Fibroblast of villous mesenchyme (primary cell): Measurements from ENCODE around the gene CCDC177. TPM values are rescaled to one million over a fixed set of nuclear protein-coding genes. Genes with fewer than 3 reads are reported as not detected.
A peak's percentile ranks its signal among the peaks of the same experiment; 100 is the strongest.

ENCODE experiments used
- DNase-seq: peaks from one replicate; pipeline ENCODE4 v3.0.0-alpha.2; 2010; ENCODE audit warnings: low read depth
- H3K4me3 ChIP-seq: 2 replicates; pipeline ENCODE4 v1.5.1; 2011; ENCODE audit warnings: low read depth, mild to moderate bottlenecking, low read length
- CTCF ChIP-seq: IDR thresholded peaks from 2 replicates; pipeline ENCODE4 v1.5.1; 2012; ENCODE audit warnings: low read depth, mild to moderate bottlenecking, low read length; ENCODE audit not compliant: insufficient read depth
- total RNA-seq: library from RNA; depleted of rRNA; stranded (reverse); fragments of >200 nt; gene quantifications from 2 replicates; pipeline ENCODE4 v1.2.3, GENCODE V29; 2012

Gene CCDC177
- total RNA-seq: not detected in 2 replicates

DNA sequence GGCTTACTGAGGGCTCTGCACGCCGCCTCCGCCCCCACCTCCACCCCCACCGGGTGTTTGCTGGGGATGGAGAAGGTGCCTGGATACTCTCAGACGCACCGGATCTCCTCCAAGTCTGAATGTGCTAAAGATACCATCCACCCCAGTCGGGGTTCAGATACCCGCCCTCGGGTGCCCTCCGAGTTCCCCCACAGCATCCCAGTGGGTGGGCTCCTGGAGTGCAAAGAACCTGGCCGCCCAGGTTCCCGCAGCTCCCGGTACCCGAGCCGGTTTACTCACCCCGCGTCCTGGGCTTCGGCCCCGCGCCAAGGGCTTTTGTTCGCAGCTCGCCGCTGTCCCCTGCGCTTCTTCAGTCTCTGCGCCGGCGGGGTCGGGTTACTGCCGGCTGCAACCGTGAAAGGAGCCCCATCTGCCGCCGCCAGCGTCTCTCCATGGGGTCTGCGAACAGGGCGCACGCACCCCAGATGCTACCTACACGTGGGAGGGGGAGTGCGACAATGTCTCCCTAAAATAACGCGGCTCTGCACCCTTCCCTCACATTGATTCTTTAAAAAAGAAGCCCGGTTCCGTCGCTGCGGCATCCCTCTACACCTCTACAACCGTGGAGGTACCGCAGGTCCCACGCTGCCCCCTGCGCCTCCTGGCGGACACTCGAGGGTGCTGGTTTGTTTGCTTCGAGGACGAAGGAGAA lies at the start of gene CCDC177:
TSS of gene CCDC177 (minus strand) at position 609 of the 691 bp plus-strand sequence. CDS start 1,249 bp downstream, outside the sequence.
- H3K4me3 ChIP-seq: no peak within 1 kb of the TSS
- peak; percentile 92 for TF ChIP-seq CTCF
- DNase-seq: peak; percentile 39

DNA sequence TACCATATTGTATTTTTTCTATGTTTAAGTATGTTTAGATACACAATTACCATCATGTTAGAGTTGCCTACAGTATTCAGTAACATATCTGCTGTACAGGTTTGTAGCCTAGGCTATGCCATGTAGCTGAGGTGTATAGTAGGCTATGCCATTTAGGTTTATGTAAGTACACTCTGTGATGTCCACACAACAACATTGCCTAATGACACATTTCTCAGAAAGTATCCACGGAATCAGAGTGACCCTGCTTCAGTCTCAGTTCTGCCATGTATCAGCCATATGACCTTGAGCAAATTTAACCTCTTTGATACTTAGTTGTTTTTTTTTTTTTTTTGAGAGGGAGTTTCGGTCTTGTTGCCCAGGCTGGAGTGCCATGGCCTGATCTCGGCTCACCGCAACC lies 49.5 kb upstream of the CCDC177 start:
- no peak overlapping the region for H3K4me3 ChIP-seq
- TF ChIP-seq CTCF: no peak
- no peak for DNase-seq

- H3K4me3 ChIP-seq: no peak overlapping the region
- no peak for DNase-seq
- no peak for TF ChIP-seq CTCF
Observed at GRCh38 chr14:69620981-69621380, 46.3 kb upstream of the CCDC177 start.

GRCh38 chr14:69620211-69620611 lies 45.5 kb upstream of the CCDC177 start:
- no peak for TF ChIP-seq CTCF
- no peak for DNase-seq

DNA sequence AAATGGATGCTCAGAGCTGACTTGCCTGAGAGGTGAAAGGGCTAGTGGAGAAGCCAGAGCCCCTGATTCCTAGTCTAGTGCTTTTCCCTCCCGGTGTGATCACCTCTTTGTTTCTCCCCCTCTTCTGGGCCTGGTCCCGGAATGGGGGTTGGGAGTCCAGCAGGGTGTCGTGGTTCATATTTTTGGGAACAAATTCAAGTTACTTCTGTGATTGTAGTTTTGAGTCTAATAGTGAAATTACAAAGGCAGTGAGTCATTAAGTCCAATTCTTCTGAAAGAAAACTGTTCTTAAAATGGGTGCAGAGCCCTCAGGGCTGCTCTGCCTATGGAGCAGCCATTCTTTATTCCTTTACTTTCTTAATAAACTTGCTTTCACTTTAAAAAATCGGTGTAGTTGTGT lies 44.3 kb upstream of the CCDC177 start:
- H3K4me3 ChIP-seq: no peak overlapping the region
- no peak for DNase-seq
- TF ChIP-seq CTCF: no peak

More at GRCh38 chr14:69620211-69620611, 45.5 kb upstream of the CCDC177 start:
- H3K4me3 ChIP-seq: no peak overlapping the region

GRCh38 chr14:69617796-69618195 lies 43.1 kb upstream of the CCDC177 start:
- TF ChIP-seq CTCF: no peak

GRCh38 chr14:69616408-69616773 lies 41.7 kb upstream of the CCDC177 start:
- DNase-seq: no peak
- no peak for TF ChIP-seq CTCF
- peak overlapping the region; percentile 37 for H3K4me3 ChIP-seq

More at GRCh38 chr14:69617796-69618195, 43.1 kb upstream of the CCDC177 start:
- no peak overlapping the region for H3K4me3 ChIP-seq
- DNase-seq: no peak
